Transverse colon (tissue), 3 donors: Measurements from ENCODE around the gene F10.

ENCODE experiments used
- CTCF ChIP-seq, 5 experiments: fragments of 200-600 bp in 3 of 5; fragments of 450-650 bp in 2 of 5; sonication (generic) in 3 of 5; IDR thresholded peaks; 1 replicate in 2 of 5; 2 replicates in 3 of 5; pipeline ENCODE4 v1.5.1; 2016 to 2017; ENCODE audit warnings: antibody characterized with exemption in 5 of 5, inconsistent platforms in 3 of 5, mild to moderate bottlenecking in 2 of 5, moderate library complexity in 1 of 5
- EP300 ChIP-seq: sonication (generic); formaldehyde crosslinking; IDR thresholded peaks from one replicate; pipeline ENCODE4 v1.6.1; 2017; ENCODE audit warnings: antibody characterized with exemption, low read depth
- POLR2A ChIP-seq: fragments of 450-650 bp; IDR thresholded peaks from one replicate; pipeline ENCODE4 v1.6.1; 2016; ENCODE audit warnings: antibody characterized with exemption, mild to moderate bottlenecking, moderate library complexity

GRCh38 chr13:113087923-113088690, 34.5 kb upstream of the F10 start:
- TF ChIP-seq CTCF (IDR thresholded peaks at IDR 0.05) (no peak), POLR2A (no peak), EP300 (no peak)
